ENCODE data around the gene COL4A1. TPM values are rescaled to one million over a fixed set of nuclear protein-coding genes. Genes with fewer than 3 reads are reported as not detected.

The COL4A1 gene
- polyA plus RNA-seq, 1 donor (not counting 4 experiments of a cell fraction or from before 2014, with no cell fraction given), result 22.3 TPM

DNA sequence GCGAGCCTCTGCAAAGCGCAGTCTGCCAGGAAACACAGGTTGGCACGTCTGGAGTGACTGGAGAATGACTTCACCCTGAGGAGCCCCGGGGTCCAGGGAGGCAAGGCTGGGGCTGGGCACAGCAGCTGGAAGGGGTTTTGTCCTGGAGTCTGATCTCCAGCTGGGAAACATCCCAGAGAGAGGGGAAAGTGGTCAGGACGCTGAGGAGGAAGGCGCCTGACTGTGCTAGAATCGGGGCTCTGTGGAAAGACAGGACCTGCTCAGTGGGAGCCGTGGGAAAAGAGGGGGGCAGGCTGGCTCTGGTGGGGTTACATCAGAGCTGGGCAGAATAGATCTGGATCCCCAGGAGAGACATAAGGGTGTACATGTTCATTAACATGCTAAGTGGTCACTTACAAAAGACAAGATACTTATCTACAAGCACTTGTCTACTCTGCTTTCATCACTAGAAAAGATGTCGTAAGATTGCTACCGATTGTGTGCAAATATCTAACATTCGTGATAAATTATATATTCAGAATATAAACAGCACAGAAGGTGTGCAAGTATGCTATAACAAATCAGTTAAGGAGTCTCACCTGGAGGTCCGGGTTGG is 106.6 kb downstream of the COL4A1 start:
- dilution Hi-C loops (cut with MboI; ENCODE audit: extremely low pct_ligation_motif_present, low sequenced_read_pairs), result no loop called here
- no peak for FAIRE-seq

DNA sequence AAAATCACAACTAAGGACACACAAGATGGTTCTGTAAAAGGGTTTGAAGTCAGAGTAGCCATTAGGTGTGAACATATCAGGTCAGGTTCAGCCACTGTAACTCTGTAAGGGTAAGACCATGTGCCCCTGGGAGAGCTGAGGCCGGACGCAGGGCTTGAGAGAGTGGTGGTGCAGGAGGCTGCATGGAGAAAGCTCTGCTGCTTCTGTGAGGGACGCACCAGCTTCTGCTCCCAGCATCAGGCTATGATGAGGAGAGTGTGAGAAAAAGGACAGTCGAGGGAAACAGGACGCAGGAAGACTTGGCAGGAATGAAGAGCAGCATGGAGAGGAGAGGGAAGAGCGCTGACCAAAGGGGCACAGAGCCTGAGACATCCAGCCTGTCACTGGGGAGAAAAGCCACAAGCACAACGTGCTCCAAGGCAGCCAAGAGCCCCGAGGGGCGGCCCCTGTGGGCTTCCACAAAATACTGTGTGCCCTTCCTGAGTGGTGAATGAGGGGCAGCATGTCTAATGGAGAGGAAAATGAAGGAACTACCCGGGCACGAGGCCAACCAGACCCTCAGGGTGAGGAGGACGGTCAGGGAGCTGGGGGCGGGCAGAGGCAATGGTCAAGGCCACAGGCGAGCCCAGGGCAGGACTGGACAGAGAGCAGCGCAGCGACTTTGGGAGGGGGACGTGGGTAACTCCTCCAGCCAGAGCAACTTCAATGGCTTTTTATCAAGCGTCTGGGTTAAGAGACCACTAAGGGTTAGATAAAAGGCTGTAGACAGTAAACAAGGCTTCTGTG is 107.7 kb downstream of the COL4A1 start:
- Histone ChIP-seq H3K4me2 (ENCODE audit: control insufficient read depth, extremely low read depth, insufficient read depth, low read depth, low read length) (no peak overlapping the region), H3K27me3 (ENCODE audit: control insufficient read depth, extremely low read depth, insufficient read depth, low read length) (no peaks in the 10 kb centered on the region), H3K27ac (ENCODE audit: control insufficient read depth, insufficient read depth, low read length) (no peak overlapping the region), H3K79me2 (ENCODE audit: control insufficient read depth, insufficient read depth, low read length) (no peaks in the 10 kb centered on the region), H2AFZ (ENCODE audit: control insufficient read depth, low read length) (no peak overlapping the region), H3K4me1 (ENCODE audit: control insufficient read depth, extremely low read depth, insufficient read depth, low read length) (no peaks in the 10 kb centered on the region), H3K9me1 (ENCODE audit: control insufficient read depth, extremely low read depth, insufficient read depth, low read length) (no peaks in the 10 kb centered on the region), H4K20me1 (ENCODE audit: control insufficient read depth, extremely low read depth, insufficient read depth, low read length) (no peaks in the 10 kb centered on the region), H3K9ac (ENCODE audit: control insufficient read depth, extremely low read depth, insufficient read depth, low read length) (no peak overlapping the region), H3K9me3 (ENCODE audit: control insufficient read depth, low read depth, low read length) (no peaks in the 10 kb centered on the region), H3K4me3 (ENCODE audit: control insufficient read depth in 2 of 3, extremely low read depth in 1 of 3, insufficient read depth in 2 of 3, low read depth in 1 of 3, low read length in 3 of 3) (no peak overlapping the region), H3K36me3 (ENCODE audit: control insufficient read depth in 2 of 2, extremely low read depth in 1 of 2, insufficient read depth in 2 of 2, low read length in 2 of 2) (peaks cover 2 to 3% of the 10 kb centered on the region in 2 experiments)
- dilution Hi-C loops (cut with MboI; ENCODE audit: extremely low pct_ligation_motif_present, low sequenced_read_pairs), result no loop called here
- TF ChIP-seq, protein P1, sequence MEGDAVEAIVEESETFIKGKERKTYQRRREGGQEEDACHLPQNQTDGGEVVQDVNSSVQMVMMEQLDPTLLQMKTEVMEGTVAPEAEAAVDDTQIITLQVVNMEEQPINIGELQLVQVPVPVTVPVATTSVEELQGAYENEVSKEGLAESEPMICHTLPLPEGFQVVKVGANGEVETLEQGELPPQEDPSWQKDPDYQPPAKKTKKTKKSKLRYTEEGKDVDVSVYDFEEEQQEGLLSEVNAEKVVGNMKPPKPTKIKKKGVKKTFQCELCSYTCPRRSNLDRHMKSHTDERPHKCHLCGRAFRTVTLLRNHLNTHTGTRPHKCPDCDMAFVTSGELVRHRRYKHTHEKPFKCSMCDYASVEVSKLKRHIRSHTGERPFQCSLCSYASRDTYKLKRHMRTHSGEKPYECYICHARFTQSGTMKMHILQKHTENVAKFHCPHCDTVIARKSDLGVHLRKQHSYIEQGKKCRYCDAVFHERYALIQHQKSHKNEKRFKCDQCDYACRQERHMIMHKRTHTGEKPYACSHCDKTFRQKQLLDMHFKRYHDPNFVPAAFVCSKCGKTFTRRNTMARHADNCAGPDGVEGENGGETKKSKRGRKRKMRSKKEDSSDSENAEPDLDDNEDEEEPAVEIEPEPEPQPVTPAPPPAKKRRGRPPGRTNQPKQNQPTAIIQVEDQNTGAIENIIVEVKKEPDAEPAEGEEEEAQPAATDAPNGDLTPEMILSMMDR (optimal IDR thresholded peaks at IDR 0.05 in 1 of 3, IDR thresholded peaks at IDR 0.05 in 1 of 3, conservative IDR thresholded peaks at IDR 0.05 in 1 of 3; ENCODE audit: extremely low read depth in 1 of 3, insufficient read depth in 2 of 3, low read length in 3 of 3), result no peak
- TF ChIP-seq EZH2 (IDR thresholded peaks at IDR 0.05; ENCODE audit: low read length), result no peak
- no peak for FAIRE-seq
- no peak for DNase-seq (ENCODE audit: low read depth, low spot score)

More for the DNA sequence above, 106.6 kb downstream of the COL4A1 start:
- Histone ChIP-seq H3K4me3 (ENCODE audit: control insufficient read depth in 2 of 3, extremely low read depth in 1 of 3, insufficient read depth in 2 of 3, low read depth in 1 of 3, low read length in 3 of 3) (no peak overlapping the region), H3K4me2 (ENCODE audit: control insufficient read depth, extremely low read depth, insufficient read depth, low read depth, low read length) (no peak overlapping the region), H3K27me3 (ENCODE audit: control insufficient read depth, extremely low read depth, insufficient read depth, low read length) (no peaks in the 10 kb centered on the region), H3K79me2 (ENCODE audit: control insufficient read depth, insufficient read depth, low read length) (no peaks in the 10 kb centered on the region), H3K27ac (ENCODE audit: control insufficient read depth, insufficient read depth, low read length) (no peak overlapping the region), H3K36me3 (ENCODE audit: control insufficient read depth in 2 of 2, extremely low read depth in 1 of 2, insufficient read depth in 2 of 2, low read length in 2 of 2) (peaks cover 3% of the 10 kb centered on the region in 2 experiments), H3K9me3 (ENCODE audit: control insufficient read depth, low read depth, low read length) (no peaks in the 10 kb centered on the region), H3K4me1 (ENCODE audit: control insufficient read depth, extremely low read depth, insufficient read depth, low read length) (no peaks in the 10 kb centered on the region), H3K9me1 (ENCODE audit: control insufficient read depth, extremely low read depth, insufficient read depth, low read length) (no peaks in the 10 kb centered on the region), H3K9ac (ENCODE audit: control insufficient read depth, extremely low read depth, insufficient read depth, low read length) (no peak overlapping the region), H4K20me1 (ENCODE audit: control insufficient read depth, extremely low read depth, insufficient read depth, low read length) (no peaks in the 10 kb centered on the region), H2AFZ (ENCODE audit: control insufficient read depth, low read length) (no peak overlapping the region)
- TF ChIP-seq EZH2 (IDR thresholded peaks at IDR 0.05; ENCODE audit: low read length), result no peak
- TF ChIP-seq, protein P1 (optimal IDR thresholded peaks at IDR 0.05 in 1 of 3, IDR thresholded peaks at IDR 0.05 in 1 of 3, conservative IDR thresholded peaks at IDR 0.05 in 1 of 3; ENCODE audit: extremely low read depth in 1 of 3, insufficient read depth in 2 of 3, low read length in 3 of 3), result no peak
- no peak for DNase-seq (ENCODE audit: low read depth, low spot score)

Measured in keratinocyte (primary cell).